ENCODE measurements around the gene KIAA1217. TPM values are rescaled to one million over a fixed set of nuclear protein-coding genes. Genes with fewer than 3 reads are reported as not detected.
"Not testable (repeated sequence)": the region's sequence is repeated elsewhere in the genome, so short reads cannot be mapped to it uniquely, and the experiment has no call there.

Gene KIAA1217
- total and polyA plus RNA-seq, 7 experiments from 2014 or later: 0.03 to 2.1 (median 0.15) TPM; not detected in 4

DNA sequence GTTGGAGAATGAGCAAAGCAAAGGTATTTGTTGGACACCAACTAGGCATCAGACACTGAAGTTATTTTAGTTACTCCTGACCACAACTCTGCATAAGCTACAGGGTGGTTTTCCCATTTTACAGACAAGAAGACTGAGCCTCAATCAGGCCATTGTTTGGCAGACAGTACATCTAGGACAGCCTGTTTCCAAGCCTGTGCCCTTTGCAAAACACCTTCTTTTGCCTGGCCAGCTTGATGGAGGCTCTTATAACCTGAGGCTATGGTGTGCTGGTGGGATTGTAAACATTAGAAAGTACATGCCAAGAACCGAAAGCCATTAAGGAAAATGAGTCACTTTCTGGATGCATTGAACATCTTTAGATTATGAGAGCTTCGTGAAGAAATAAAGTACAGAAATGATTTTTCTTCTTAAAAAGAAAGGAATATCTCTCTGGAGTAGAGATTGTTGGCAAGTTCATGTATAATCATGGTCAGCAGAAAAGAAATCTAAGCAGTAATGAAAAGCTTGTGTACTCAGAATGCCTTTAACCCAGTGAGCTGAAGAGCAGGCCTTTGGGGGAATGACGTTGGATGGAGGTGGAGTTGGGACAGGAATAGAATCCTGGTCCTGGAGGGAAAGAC lies 140.6 kb downstream of the KIAA1217 start:
- ChIA-PET CTCF (no interaction called here), POLR2A (no interaction called here)
- Mint-ChIP-seq H3K36me3 (no peaks in the 10 kb centered on the region), H3K27ac (no peak overlapping the region), H3K4me3 (no peak overlapping the region), H3K27me3 (peaks cover 0 to 11% (median 5%) of the 10 kb centered on the region in 5 donors), H3K9me3 (peaks cover 0 to 2% (median 0%) of the 10 kb centered on the region in 11 donors), H3K4me1 (peaks cover 0 to 2% (median 0%) of the 10 kb centered on the region in 7 donors)
- Histone ChIP-seq H3K9me3 (ENCODE audit: control insufficient read depth in 2 of 3, low read length in 3 of 3) (no peaks in the 10 kb centered on the region), H3K36me3 (ENCODE audit: control insufficient read depth in 2 of 3, insufficient read depth in 3 of 3, low read length in 3 of 3) (no peaks in the 10 kb centered on the region), H3K27me3 (ENCODE audit: control insufficient read depth in 2 of 2, insufficient read depth in 2 of 2, low read length in 2 of 2) (no peaks in the 10 kb centered on the region), H3K4me1 (ENCODE audit: control insufficient read depth in 2 of 2, insufficient read depth in 2 of 2, low read length in 2 of 2) (no peaks in the 10 kb centered on the region), H3K4me3 (ENCODE audit: low read length) (no peak overlapping the region), H3K27ac (ENCODE audit: low read depth, low read length) (no peak overlapping the region)
- no peak for DNase-seq
- no peak for ATAC-seq
- intact Hi-C loops (cut with micrococcal nuclease): no loop called here

DNA sequence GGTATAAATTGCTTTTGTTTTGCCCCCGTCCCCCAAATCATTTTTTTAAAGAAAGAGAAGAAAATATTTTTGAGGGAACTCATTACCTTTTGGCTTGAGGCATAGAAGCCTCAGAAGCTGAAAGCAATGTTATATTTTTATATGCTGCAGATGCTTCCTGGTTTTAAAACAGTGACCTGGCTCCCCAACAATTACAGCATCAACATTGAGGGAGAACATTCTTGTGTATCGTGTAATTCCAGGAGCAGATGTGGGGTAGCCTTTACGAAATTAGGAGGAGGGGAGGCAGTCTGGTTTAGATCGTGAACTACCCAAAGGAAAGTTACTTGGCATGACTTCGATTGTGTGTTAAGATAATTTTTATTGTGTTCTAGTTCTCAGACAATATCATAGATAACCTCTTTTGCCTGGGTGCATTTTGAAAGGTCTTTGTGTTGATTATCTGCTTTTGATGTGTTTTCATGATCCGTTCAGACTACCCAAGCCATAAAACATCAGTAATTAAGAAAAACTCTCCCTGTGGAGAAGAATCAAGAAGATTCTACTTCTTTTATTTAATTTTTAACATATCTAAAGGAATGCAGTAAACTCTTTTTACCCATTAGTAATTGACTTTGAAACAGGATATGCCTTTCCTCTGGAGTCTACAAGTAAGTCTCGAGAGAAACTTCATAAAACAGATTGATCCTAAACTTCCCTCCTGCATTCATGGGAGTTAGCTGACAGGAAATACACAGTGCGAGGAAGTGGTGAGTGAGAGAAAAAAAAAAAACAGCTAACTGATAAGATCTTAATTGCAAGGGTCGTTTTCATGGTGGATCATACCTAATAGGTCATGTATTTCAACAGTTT lies 141.4 kb downstream of the KIAA1217 start:
- Mint-ChIP-seq H3K4me3 (no peak overlapping the region), H3K36me3 (no peaks in the 10 kb centered on the region), H3K27me3 (peaks cover 0 to 11% (median 3%) of the 10 kb centered on the region in 5 donors), H3K27ac (no peak overlapping the region), H3K4me1 (peaks cover 0 to 2% (median 0%) of the 10 kb centered on the region in 7 donors), H3K9me3 (peaks cover 0 to 2% (median 0%) of the 10 kb centered on the region in 11 donors)
- H3K4me1 ChIP-seq (ENCODE audit: control insufficient read depth in 2 of 2, insufficient read depth in 2 of 2, low read length in 2 of 2): no peaks in the 10 kb centered on the region
- H3K36me3 ChIP-seq (ENCODE audit: control insufficient read depth in 2 of 3, insufficient read depth in 3 of 3, low read length in 3 of 3): no peaks in the 10 kb centered on the region
- ChIA-PET POLR2A (no interaction called here), CTCF (no interaction called here)
- intact Hi-C loops (cut with micrococcal nuclease): no loop called here
- H3K27me3 ChIP-seq (ENCODE audit: control insufficient read depth in 2 of 2, insufficient read depth in 2 of 2, low read length in 2 of 2): no peaks in the 10 kb centered on the region
- DNase-seq (no peak), ATAC-seq (no peak)
- H3K4me3 ChIP-seq (ENCODE audit: low read length): no peak overlapping the region
- no peak overlapping the region for H3K27ac ChIP-seq (ENCODE audit: low read depth, low read length)
- H3K9me3 ChIP-seq (ENCODE audit: control insufficient read depth in 2 of 3, low read length in 3 of 3): no peaks in the 10 kb centered on the region

DNA sequence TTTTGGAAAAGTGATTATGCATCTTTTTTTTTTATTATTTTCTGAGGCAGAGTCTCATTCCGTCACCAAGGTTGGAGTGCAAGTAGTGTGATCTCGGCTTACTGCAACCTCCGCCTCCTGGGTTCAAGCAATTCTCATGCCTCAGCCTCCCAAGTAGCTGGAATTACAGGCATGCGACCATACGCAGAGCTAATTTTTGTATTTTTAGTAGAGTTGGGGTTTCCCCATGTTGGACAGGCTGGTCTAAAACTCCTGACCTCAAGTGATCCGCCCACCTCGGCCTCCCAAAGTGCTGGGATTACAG lies 141.9 kb downstream of the KIAA1217 start:
- H3K4me1 Mint-ChIP-seq; intact Hi-C loops (cut with micrococcal nuclease); H3K36me3 ChIP-seq (ENCODE audit: control insufficient read depth in 2 of 3, insufficient read depth in 3 of 3, low read length in 3 of 3): not testable (repeated sequence)

DNA sequence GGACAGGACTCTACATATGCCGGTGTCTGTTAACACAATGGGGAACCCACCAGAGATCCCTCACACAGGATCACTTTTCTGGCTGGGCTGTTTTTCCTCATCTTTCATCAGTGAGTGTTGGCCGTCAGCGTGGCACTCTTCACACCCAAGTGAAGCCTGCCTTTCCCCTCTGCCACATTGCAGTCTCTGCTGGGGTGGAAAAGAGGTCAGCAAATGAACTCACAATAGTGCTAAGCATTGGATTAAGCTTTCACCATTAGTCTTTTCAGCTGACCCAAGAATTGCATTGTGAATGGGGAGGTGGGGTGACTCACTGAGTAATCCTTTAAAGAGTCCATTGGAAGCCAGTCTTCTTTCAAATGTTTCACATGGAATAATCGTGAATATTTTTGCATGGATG lies 143.0 kb downstream of the KIAA1217 start:
- H3K27ac ChIP-seq (ENCODE audit: low read depth, low read length): no peak overlapping the region
- H3K27me3 ChIP-seq (ENCODE audit: control insufficient read depth in 2 of 2, insufficient read depth in 2 of 2, low read length in 2 of 2): no peaks in the 10 kb centered on the region
- no peak overlapping the region for H3K4me3 ChIP-seq (ENCODE audit: low read length)
- no peak for DNase-seq
- peaks cover 0 to 2% (median 0%) of the 10 kb centered on the region in 7 donors for H3K4me1 Mint-ChIP-seq
- intact Hi-C loops (cut with micrococcal nuclease): no loop called here
- ATAC-seq: no peak
- H3K9me3 Mint-ChIP-seq: peaks cover 0 to 2% (median 0%) of the 10 kb centered on the region in 11 donors
- H3K36me3 Mint-ChIP-seq: no peaks in the 10 kb centered on the region
- H3K4me1 ChIP-seq (ENCODE audit: control insufficient read depth in 2 of 2, insufficient read depth in 2 of 2, low read length in 2 of 2): no peaks in the 10 kb centered on the region
- no peak overlapping the region for H3K4me3 Mint-ChIP-seq
- CTCF ChIA-PET: no interaction called here
- POLR2A ChIA-PET: no interaction called here
- no peaks in the 10 kb centered on the region for H3K9me3 ChIP-seq (ENCODE audit: control insufficient read depth in 2 of 3, low read length in 3 of 3)
- no peaks in the 10 kb centered on the region for H3K36me3 ChIP-seq (ENCODE audit: control insufficient read depth in 2 of 3, insufficient read depth in 3 of 3, low read length in 3 of 3)
- H3K27me3 Mint-ChIP-seq: peaks cover 0 to 11% (median 3%) of the 10 kb centered on the region in 5 donors
- H3K27ac Mint-ChIP-seq: no peak overlapping the region

More for the DNA sequence above, 141.9 kb downstream of the KIAA1217 start:
- H3K9me3 ChIP-seq (ENCODE audit: control insufficient read depth in 2 of 3, low read length in 3 of 3); H3K4me3 Mint-ChIP-seq; ATAC-seq; H3K4me1 ChIP-seq (ENCODE audit: control insufficient read depth in 2 of 2, insufficient read depth in 2 of 2, low read length in 2 of 2); DNase-seq; H3K27me3 ChIP-seq (ENCODE audit: control insufficient read depth in 2 of 2, insufficient read depth in 2 of 2, low read length in 2 of 2); H3K27ac Mint-ChIP-seq; H3K4me3 ChIP-seq (ENCODE audit: low read length); POLR2A ChIA-PET; H3K9me3 Mint-ChIP-seq; CTCF ChIA-PET; H3K27ac ChIP-seq (ENCODE audit: low read depth, low read length); H3K36me3 Mint-ChIP-seq: not testable (repeated sequence)
- H3K27me3 Mint-ChIP-seq: peaks cover 0 to 11% (median 3%) of the 10 kb centered on the region in 5 donors

DNA sequence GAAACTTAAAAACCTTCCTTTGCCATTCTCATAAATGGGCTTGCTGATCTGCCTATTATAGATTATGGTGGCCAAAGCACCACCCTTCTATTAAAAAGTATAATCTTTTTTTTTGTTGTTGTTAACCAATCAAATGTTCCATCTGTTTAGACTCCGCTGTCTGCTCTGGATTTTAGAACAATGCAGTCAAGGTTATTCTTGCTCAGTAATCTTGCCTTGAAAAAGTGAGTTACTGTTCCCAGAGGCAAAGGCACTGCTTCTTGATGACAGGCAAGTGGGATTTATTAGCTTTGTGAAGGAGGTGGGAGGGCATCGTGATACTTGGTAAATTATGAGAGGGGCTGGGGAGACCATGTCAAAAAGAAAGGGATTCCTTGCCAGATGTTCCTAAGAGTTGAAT lies 143.5 kb downstream of the KIAA1217 start:
- Mint-ChIP-seq H3K4me3 (no peak overlapping the region), H3K9me3 (peaks cover 0 to 2% (median 0%) of the 10 kb centered on the region in 11 donors), H3K27ac (no peak overlapping the region), H3K4me1 (peaks cover 0 to 2% (median 0%) of the 10 kb centered on the region in 7 donors), H3K27me3 (peaks cover 0 to 11% (median 3%) of the 10 kb centered on the region in 5 donors), H3K36me3 (no peaks in the 10 kb centered on the region)
- no peaks in the 10 kb centered on the region for H3K27me3 ChIP-seq (ENCODE audit: control insufficient read depth in 2 of 2, insufficient read depth in 2 of 2, low read length in 2 of 2)
- intact Hi-C loops (cut with micrococcal nuclease): no loop called here
- no peaks in the 10 kb centered on the region for H3K4me1 ChIP-seq (ENCODE audit: control insufficient read depth in 2 of 2, insufficient read depth in 2 of 2, low read length in 2 of 2)
- no peaks in the 10 kb centered on the region for H3K9me3 ChIP-seq (ENCODE audit: control insufficient read depth in 2 of 3, low read length in 3 of 3)
- POLR2A ChIA-PET: no interaction called here
- no peak for ATAC-seq
- H3K36me3 ChIP-seq (ENCODE audit: control insufficient read depth in 2 of 3, insufficient read depth in 3 of 3, low read length in 3 of 3): no peaks in the 10 kb centered on the region
- H3K4me3 ChIP-seq (ENCODE audit: low read length): no peak overlapping the region
- no peak for DNase-seq
- CTCF ChIA-PET: no interaction called here
- no peak overlapping the region for H3K27ac ChIP-seq (ENCODE audit: low read depth, low read length)

DNA sequence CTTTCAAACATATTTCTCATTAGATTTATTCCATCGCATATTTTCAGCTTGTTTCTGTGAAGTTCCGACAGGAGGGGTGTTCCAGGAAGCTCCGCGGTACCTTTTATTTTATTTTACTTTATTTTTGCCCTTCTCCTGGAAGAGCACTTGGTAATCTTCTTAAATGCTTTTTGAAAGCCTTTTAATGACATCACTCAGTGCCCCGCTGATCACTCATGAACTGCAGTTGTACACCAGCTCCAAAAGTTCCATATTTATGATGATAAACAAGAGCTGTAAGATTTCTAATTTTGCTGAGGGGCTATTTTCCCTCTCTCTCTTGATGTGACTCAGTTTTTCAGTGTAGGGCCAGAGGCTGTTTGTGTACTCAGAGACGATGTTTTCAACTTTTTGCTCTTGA lies 144.4 kb downstream of the KIAA1217 start:
- H3K9me3 ChIP-seq (ENCODE audit: control insufficient read depth in 2 of 3, low read length in 3 of 3): no peaks in the 10 kb centered on the region
- ChIA-PET CTCF (no interaction called here), POLR2A (no interaction called here)
- Mint-ChIP-seq H3K36me3 (no peaks in the 10 kb centered on the region), H3K27ac (no peak overlapping the region), H3K4me3 (no peak overlapping the region), H3K9me3 (peaks cover 0 to 2% (median 0%) of the 10 kb centered on the region in 11 donors), H3K4me1 (peaks cover 0 to 2% (median 0%) of the 10 kb centered on the region in 7 donors), H3K27me3 (peaks cover 0 to 11% (median 3%) of the 10 kb centered on the region in 5 donors)
- DNase-seq (no peak), ATAC-seq (no peak)
- H3K27me3 ChIP-seq (ENCODE audit: control insufficient read depth in 2 of 2, insufficient read depth in 2 of 2, low read length in 2 of 2): no peaks in the 10 kb centered on the region
- H3K4me1 ChIP-seq (ENCODE audit: control insufficient read depth in 2 of 2, insufficient read depth in 2 of 2, low read length in 2 of 2): no peaks in the 10 kb centered on the region
- H3K4me3 ChIP-seq (ENCODE audit: low read length): no peak overlapping the region
- no peaks in the 10 kb centered on the region for H3K36me3 ChIP-seq (ENCODE audit: control insufficient read depth in 2 of 3, insufficient read depth in 3 of 3, low read length in 3 of 3)
- no peak overlapping the region for H3K27ac ChIP-seq (ENCODE audit: low read depth, low read length)
- intact Hi-C loops (cut with micrococcal nuclease): no loop called here
